Peyer's patch (tissue), 4 donors: ENCODE measurements around the gene RARA.

Experiments used
- CTCF ChIP-seq, 6 experiments: fragments of 450-650 bp in 4 of 6; fragments of 200-600 bp in 2 of 6; sonication (generic) in 1 of 6; IDR thresholded peaks; one replicate each; pipeline ENCODE4 v1.5.1; 2017 to 2019; ENCODE audit warnings: antibody characterized with exemption in 6 of 6, mild to moderate bottlenecking in 3 of 6, moderate library complexity in 1 of 6
- POLR2A ChIP-seq, 2 donors: fragments of 450-650 bp; IDR thresholded peaks; one replicate each; pipeline ENCODE4 v1.5.1; 2017; ENCODE audit warnings: antibody characterized with exemption in 2 of 2, mild to moderate bottlenecking in 2 of 2, moderate library complexity in 2 of 2

GRCh38 chr17:40366076-40366860 is 57.3 kb downstream of the RARA start:
- no peak for TF ChIP-seq CTCF (IDR thresholded peaks at IDR 0.05)
- no peak for TF ChIP-seq POLR2A (IDR thresholded peaks at IDR 0.05)
